HG02973 (cell line): ENCODE data around the gene FAM228A.

Source experiments
- ATAC-seq: cut with Tn5 transposase; IDR thresholded peaks from one replicate; pipeline ENCODE4 v1.9.1; 2021; ENCODE audit warnings: moderate library complexity; ENCODE audit not compliant: unreplicated experiment

Gene FAM228A

DNA sequence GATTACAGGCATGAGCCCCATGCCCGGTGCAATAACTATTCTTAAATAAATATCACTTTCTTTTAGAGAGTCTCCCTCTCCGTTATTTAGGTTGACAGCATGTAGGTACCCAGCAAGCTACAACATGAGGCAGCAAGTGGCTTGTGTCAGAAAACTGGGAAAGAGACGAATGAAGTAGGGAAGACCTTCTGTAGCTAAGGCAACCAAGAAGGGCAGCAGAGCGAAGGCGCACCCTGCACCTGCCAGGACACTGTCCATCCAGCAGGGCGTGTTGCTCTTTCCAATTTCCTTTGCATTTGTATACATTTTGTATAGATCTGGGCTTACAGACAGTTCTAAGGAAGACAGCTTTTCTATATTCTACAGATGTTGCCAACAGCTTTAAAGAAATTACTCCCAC, 48.1 kb downstream of the FAM228A start:
- no peak for ATAC-seq

DNA sequence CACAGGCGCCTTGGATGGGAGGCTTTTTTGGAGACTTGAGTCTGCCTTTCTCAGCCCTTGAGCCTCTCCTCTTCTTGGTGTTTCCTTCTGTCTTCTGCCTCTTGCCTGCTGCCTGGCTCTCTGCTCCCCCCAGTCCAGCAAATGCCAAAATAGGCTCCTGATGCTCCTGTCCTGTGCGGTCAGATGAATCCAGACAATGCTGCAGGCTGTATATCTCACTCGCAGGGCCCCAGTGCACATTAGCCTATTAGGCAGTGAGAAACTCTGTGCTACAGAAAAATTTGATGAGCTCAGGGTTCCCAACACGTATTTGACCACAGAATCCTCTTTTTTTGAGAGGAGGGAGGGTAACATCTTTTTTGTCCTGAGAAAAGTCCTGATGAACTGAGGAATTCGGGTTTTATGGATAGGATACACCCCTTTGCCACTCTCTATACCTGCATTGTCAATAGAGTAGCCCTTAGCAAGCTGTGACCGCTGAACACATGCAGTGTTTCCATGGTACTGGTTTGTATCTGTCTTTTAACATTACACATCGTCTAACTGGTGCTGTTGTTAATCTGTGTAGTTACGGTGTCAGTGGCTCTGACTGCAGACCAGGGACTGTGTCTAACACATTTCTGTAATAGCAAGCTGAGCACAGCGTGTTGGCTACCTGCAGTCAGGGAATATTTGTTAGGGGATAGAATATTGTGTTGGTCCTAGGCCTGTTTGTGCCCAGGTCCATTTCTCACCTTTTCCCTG, 50.8 kb downstream of the FAM228A start:
- no peak for ATAC-seq

DNA sequence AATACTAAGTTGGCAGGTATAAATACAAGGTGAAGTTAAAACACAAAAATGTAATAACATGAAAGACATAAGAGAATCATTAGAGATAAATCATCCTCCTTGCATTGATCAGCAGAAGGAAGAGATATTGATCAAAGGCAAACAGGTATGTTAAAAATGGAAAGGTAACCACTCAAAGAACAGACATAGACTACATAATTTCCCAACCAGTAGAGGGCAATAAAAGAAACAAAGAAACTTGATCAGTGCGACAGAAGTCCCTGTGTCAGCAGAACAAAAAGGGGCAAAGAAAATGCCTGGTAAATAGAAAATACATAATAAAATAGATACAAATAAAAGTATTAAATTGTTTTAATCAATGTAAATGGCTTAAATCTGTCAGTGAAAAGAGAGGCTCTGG, 53.6 kb downstream of the FAM228A start:
- ATAC-seq, result no peak

DNA sequence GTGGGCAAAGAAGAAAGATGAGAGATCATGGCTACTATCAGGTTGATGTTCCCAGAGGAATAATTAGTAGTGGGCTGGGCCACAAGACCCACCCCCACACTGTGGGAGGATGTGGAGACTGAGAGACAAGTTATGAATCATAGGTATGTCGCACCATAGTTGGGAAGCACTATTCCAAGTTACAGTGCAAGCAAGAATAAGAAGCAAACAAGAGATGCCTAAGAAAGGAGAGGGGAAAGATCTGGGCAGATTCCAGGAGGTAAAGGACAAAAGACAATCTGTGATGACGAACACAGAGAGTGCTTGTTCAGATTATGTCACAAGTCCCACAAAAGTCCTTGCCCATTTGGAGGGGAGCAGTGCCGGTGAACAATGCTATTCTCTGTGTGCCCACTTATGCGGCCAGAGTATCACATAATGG, 56.6 kb downstream of the FAM228A start:
- no peak for ATAC-seq

DNA sequence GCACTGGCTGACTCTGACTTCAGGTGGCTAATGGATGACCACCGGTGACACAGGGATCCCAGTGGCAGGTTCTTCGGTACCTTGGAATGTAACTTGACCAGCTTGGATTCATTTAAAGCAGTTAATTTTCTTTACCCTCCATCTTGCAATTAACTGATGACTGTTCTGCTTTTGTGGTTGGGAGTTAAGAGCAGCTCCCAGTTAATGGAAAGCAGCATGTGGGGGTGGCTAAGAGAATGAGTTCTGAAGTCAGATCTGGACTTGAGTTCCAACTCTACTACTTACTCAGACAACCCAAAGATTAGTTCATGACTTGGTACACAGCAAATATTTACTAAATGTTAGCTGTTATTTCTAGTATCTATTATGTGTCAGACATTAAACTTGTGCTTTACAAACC, 58.5 kb downstream of the FAM228A start:
- no peak for ATAC-seq

DNA sequence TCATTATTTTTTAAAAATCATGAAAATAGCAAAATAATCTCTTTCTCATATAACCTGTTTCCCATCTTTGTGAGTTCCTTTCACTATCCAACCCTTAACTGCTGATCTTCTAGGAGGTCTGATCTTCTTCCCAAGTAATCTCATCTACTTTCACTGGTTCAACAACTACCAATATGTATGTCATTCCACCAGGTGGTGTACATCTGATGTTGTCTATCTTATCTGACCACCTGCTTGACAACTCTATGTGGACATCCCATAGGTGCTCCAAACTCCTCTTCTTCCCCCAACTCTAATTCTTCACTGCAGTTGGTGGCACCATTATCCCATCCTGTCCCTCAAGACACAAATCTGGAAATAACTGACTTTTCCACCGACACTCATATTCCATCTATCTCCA, 62.5 kb downstream of the FAM228A start:
- ATAC-seq, result no peak

DNA sequence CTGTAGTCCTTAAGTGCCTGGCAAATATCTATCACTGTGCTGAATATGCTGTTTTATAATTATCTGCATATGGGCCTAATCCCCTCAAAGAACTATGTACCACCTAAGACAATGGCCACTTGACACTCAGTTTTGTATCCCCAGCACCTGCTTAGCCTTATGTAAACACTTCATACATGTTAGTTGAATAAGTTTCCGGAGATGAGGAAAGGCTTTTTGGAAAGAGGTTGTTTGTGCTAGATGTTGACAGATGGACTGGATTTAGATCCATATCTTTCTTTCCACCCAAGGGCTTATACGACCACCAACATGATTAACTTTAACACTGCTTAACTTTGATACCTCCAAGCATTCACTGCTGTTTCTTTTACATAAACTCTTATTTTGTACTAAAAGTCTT, 63.3 kb downstream of the FAM228A start:
- no peak for ATAC-seq

DNA sequence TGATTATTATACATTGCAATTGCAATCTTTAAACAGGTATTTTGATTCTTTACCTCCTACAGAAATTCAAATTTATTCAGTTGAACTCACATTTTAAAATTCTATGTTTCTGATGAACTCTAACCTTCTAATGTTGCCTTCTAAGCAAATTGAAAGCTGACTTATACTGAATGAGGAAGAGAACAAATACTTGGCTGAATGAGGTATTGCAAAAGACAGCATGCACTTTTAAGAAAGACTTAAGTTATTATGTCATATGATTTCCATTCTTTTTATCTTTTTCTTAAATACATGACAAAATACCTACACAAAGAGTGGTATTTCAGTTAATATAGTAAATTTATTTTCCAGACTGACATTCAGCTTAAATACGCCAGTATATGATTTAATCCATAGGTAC, 64.7 kb downstream of the FAM228A start:
- ATAC-seq, result no peak
